T-helper 2 cell treated with Interferon-gamma antibody and Interleukin-4, amounts not matched to agents 5 μg/mL and 100 μg/mL, for 36 hours (primary cell): ENCODE measurements around the gene KYNU.
"Not testable (repeated sequence)": the region's sequence is repeated elsewhere in the genome, so short reads cannot be mapped to it uniquely, and the experiment has no call there.

Source experiments
- DNase-seq: peaks from one replicate; pipeline ENCODE4 v3.0.0; 2021; ENCODE audit warnings: low spot score
- H3K27ac Mint-ChIP-seq: one replicate; pipeline ENCODE4 v1.8.0; 2021; ENCODE audit warnings: mild to moderate bottlenecking, mixed read lengths
- H3K27me3 Mint-ChIP-seq: one replicate; pipeline ENCODE4 v1.8.0; 2021; ENCODE audit warnings: low read depth, mixed read lengths
- H3K36me3 Mint-ChIP-seq: one replicate; pipeline ENCODE4 v1.8.0; 2021; ENCODE audit warnings: low read depth, mixed read lengths
- H3K4me1 Mint-ChIP-seq: one replicate; pipeline ENCODE4 v1.8.0; 2021; ENCODE audit warnings: low read depth, mixed read lengths
- H3K4me3 Mint-ChIP-seq: one replicate; pipeline ENCODE4 v1.8.0; 2022; ENCODE audit warnings: mild to moderate bottlenecking, moderate library complexity, mixed read lengths
- H3K9me3 Mint-ChIP-seq: one replicate; pipeline ENCODE4 v1.8.0; 2021; ENCODE audit warnings: mixed read lengths

Gene KYNU

DNA sequence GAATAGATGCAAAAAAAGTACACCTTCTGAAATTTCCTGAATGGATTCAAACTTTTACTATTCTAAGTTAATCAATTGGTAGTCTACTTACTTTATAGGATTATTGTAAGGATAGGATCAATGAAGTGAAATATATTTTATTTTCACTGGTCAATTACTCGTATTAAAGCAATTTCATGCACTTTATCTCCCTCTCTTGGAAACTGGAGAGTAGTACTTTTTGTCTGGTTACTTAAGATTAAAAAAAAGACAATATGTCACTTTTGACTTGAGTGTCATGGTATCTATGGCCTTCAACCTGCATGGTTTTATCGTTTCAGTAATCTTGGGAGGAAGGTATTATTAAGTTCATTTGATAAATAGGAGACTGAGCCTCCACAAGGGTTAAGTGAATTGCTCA is 1.0 kb upstream of the KYNU start:
- no peaks in the 10 kb centered on the region for H3K4me1 Mint-ChIP-seq
- no peak overlapping the region for H3K27ac Mint-ChIP-seq
- no peaks in the 10 kb centered on the region for H3K9me3 Mint-ChIP-seq
- no peaks in the 10 kb centered on the region for H3K27me3 Mint-ChIP-seq
- H3K36me3 Mint-ChIP-seq, result no peaks in the 10 kb centered on the region
- H3K4me3 Mint-ChIP-seq, result no peak overlapping the region
- no peak for DNase-seq

DNA sequence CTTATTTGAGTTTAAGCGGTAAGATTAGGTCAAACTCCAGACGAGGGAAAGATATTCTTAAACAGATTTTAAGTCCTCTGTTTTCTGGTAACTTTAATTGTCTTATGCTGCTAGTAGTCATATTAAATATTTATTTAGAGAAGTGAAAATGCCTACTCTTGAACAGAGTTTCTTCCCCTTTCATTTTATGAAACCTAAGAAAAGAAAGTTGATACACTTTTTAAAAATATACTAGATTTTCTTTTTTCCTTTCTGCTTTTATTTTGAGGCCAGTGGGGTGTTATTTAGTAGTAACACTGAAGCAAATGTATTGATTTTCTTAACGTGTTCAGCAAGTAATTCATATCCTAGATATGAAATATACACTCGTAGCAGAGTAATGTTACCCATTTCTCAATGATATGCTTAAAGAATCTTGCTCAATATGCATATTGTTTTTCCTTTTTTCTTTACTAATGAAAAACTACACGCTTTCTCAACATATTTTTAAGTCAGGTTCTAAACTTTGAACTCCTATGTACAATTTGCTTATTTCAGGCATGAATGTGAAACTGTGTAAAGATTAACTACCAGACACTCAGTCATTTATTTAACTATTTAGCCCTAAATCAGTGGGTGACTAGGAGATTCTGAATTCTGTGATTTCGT is 691 bp downstream of the KYNU start:
- Mint-ChIP-seq H3K27ac (no peak overlapping the region), H3K4me3 (no peak overlapping the region), H3K36me3 (no peaks in the 10 kb centered on the region), H3K27me3 (no peaks in the 10 kb centered on the region), H3K9me3 (no peaks in the 10 kb centered on the region), H3K4me1 (no peaks in the 10 kb centered on the region)
- no peak for DNase-seq

DNA sequence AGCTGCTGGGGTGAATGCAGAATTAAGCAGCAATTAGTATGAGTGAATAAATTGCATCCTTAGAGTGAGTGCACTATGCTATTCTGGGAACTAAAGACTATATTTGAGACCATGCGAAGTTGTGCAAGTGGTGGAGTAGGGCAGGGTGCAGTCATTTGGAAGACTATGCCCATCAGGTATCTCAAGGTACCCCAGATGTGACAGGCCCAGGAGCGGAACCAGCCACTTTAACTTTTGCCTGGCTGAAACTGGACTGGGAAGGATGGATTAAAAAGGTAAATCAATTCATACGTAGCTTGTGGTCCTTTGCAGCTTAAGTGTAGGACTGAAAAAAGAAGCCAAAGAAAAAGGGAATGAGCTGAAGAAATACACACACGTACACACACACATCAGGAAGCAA is 1.7 kb downstream of the KYNU start:
- H3K4me3 Mint-ChIP-seq, result no peak overlapping the region
- H3K4me1 Mint-ChIP-seq, result no peaks in the 10 kb centered on the region
- no peaks in the 10 kb centered on the region for H3K36me3 Mint-ChIP-seq
- H3K27ac Mint-ChIP-seq, result no peak overlapping the region
- DNase-seq, result no peak
- no peaks in the 10 kb centered on the region for H3K9me3 Mint-ChIP-seq
- H3K27me3 Mint-ChIP-seq, result no peaks in the 10 kb centered on the region

- no peak overlapping the region for H3K27ac Mint-ChIP-seq
- no peak overlapping the region for H3K4me3 Mint-ChIP-seq
- no peaks in the 10 kb centered on the region for H3K27me3 Mint-ChIP-seq
- H3K4me1 Mint-ChIP-seq, result no peaks in the 10 kb centered on the region
- no peaks in the 10 kb centered on the region for H3K36me3 Mint-ChIP-seq
- DNase-seq, result no peak
- no peaks in the 10 kb centered on the region for H3K9me3 Mint-ChIP-seq
Measured at GRCh38 chr2:142880279-142880678, 2.8 kb downstream of the KYNU start.

DNA sequence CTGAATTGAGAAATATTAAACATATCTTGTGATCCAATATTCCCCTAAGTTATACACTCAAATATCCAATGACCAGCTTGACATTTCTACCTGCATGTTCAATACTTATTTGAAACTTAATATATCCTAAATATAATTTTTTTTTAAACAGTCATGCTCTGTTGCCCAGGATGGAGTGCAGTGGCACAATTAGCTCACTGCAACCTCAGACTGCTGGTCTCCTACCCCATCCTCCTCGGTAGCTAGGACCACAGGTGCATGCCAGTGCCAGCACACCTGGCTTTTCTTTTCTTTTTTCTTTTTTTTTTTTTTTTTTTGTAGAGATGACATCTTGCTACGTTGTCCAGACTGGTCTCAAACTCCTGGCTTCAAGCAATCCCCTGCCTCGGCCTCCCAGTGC is 4.2 kb downstream of the KYNU start:
- Mint-ChIP-seq H3K27ac (no peak overlapping the region), H3K4me3 (no peak overlapping the region), H3K4me1 (no peaks in the 10 kb centered on the region), H3K9me3 (no peaks in the 10 kb centered on the region), H3K36me3 (no peaks in the 10 kb centered on the region), H3K27me3 (no peaks in the 10 kb centered on the region)
- no peak for DNase-seq

DNA sequence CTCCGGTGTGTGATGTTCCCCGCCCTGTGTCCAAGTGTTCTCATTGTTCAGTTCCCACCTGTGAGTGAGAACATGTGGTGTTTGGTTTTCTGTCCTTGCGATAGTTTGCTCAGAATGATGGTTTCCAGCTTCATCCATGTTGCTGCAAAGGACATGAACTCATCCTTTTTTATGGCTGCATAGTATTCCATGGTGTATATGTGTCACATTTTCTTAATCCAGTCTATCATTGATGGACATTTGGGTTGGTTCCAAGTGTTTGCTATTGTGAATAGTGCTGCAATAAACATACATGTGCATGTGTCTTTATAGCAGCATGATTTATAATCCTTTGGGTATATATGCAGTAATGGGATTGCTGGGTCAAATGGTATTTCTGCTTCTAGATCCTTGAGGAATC is 5.0 kb downstream of the KYNU start:
- DNase-seq, H3K9me3 Mint-ChIP-seq, H3K4me1 Mint-ChIP-seq, H3K4me3 Mint-ChIP-seq, H3K36me3 Mint-ChIP-seq, H3K27me3 Mint-ChIP-seq, H3K27ac Mint-ChIP-seq: not testable (repeated sequence)

DNA sequence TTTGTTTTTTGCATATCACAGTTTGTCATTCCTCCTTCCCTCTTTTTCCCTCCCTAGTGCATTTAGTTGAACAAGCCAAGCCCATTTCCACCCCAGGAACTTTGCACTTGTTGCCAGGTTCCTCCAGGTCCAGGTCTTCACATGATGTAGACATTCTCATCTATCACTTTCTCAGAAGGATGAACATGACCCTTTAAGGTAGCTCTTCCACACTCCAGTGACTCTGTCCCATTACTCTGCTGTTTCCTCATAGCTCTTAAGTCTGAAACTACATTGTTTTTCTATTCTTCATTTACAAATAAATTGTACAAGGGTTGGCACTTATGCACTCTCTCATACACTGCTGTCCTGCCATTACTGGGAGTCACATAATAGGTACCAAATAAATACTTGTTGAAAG is 6.1 kb downstream of the KYNU start:
- H3K36me3 Mint-ChIP-seq, result no peaks in the 10 kb centered on the region
- H3K9me3 Mint-ChIP-seq, result no peaks in the 10 kb centered on the region
- no peak overlapping the region for H3K27ac Mint-ChIP-seq
- DNase-seq, result no peak
- H3K4me3 Mint-ChIP-seq, result no peak overlapping the region
- H3K27me3 Mint-ChIP-seq, result no peaks in the 10 kb centered on the region
- no peaks in the 10 kb centered on the region for H3K4me1 Mint-ChIP-seq

GRCh38 chr2:142885543-142885942 is 8.1 kb downstream of the KYNU start:
- Mint-ChIP-seq H3K9me3 (no peaks in the 10 kb centered on the region), H3K4me1 (no peaks in the 10 kb centered on the region), H3K4me3 (no peak overlapping the region), H3K27me3 (no peaks in the 10 kb centered on the region), H3K36me3 (no peaks in the 10 kb centered on the region), H3K27ac (no peak overlapping the region)
- DNase-seq, result no peak

- Mint-ChIP-seq H3K27me3 (no peaks in the 10 kb centered on the region), H3K4me3 (no peak overlapping the region), H3K36me3 (no peaks in the 10 kb centered on the region), H3K4me1 (no peaks in the 10 kb centered on the region), H3K27ac (no peak overlapping the region), H3K9me3 (no peaks in the 10 kb centered on the region)
- DNase-seq, result no peak
Measured at GRCh38 chr2:142892715-142893114, 15.3 kb downstream of the KYNU start.

DNA sequence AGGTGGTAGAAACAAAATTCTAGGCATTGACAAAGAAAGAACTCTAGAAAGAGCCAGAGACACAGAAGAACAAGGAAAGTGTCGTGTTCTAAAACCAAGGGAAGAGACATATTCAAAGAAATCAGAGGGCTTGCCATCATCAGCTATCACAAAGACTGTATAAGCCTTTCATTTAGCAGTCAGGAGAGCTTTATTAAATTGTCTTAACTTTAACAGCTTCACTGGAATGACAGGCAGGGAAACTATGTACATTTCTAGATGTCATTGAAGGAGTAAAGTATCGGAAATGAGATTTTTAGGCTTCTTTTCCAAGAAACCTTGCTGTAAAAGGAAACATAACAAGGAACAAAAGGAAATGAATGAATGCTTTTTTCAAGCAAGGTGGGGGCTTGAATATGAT is 15.8 kb downstream of the KYNU start:
- H3K4me1 Mint-ChIP-seq, result no peaks in the 10 kb centered on the region
- DNase-seq, result no peak
- H3K4me3 Mint-ChIP-seq, result no peak overlapping the region
- H3K27ac Mint-ChIP-seq, result no peak overlapping the region
- no peaks in the 10 kb centered on the region for H3K36me3 Mint-ChIP-seq
- H3K9me3 Mint-ChIP-seq, result no peaks in the 10 kb centered on the region
- no peaks in the 10 kb centered on the region for H3K27me3 Mint-ChIP-seq

DNA sequence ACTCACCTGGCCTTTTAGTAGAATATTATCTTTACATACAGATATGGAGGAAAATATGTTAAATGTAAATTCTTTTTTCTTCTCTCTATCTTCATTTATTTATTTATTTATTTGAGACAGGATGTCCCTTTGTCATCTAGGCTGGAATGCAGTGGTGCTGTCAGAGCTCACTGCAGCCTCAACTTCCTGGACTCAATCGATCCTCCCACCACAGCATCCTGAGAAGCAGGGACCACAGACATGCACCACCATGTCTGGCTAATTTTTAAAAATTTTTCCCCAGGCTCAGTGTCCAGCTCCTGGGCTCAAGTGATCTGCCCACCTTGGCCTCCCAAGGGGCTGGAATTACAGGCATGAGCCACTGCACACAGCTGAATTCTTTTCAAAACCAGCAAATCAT is 20.3 kb downstream of the KYNU start:
- DNase-seq, result no peak
- H3K9me3 Mint-ChIP-seq, result no peaks in the 10 kb centered on the region
- no peaks in the 10 kb centered on the region for H3K27me3 Mint-ChIP-seq
- no peaks in the 10 kb centered on the region for H3K4me1 Mint-ChIP-seq
- H3K4me3 Mint-ChIP-seq, result no peak overlapping the region
- no peak overlapping the region for H3K27ac Mint-ChIP-seq
- H3K36me3 Mint-ChIP-seq, result no peaks in the 10 kb centered on the region

DNA sequence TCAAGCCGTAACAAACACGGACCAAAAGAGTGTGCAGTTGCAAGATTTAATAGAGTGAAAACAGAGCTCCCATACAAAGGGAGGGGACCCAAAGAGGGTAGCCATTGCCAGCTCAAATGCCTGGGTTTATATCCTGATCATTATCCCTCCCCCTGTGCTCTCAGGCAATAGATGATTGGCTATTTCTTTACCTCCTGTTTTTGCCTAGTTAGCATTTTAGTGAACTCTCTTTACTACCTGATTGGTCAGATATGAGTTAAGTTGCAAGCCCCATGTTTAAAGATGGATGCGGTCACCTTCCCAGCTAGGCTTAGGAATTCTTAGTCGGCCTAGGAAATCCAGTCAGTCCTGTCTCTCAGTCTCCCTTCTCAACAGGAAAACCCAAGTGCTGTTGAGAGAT is 22.9 kb downstream of the KYNU start:
- not testable (repeated sequence) for H3K27ac Mint-ChIP-seq, H3K27me3 Mint-ChIP-seq, H3K36me3 Mint-ChIP-seq, H3K9me3 Mint-ChIP-seq, H3K4me1 Mint-ChIP-seq, H3K4me3 Mint-ChIP-seq, DNase-seq

- Mint-ChIP-seq H3K27ac (no peak overlapping the region), H3K4me1 (no peaks in the 10 kb centered on the region), H3K36me3 (no peaks in the 10 kb centered on the region), H3K9me3 (no peaks in the 10 kb centered on the region), H3K4me3 (no peak overlapping the region), H3K27me3 (no peaks in the 10 kb centered on the region)
- no peak for DNase-seq
Measured at GRCh38 chr2:142901780-142902179, 24.3 kb downstream of the KYNU start.

- not testable (repeated sequence) for H3K36me3 Mint-ChIP-seq, H3K27ac Mint-ChIP-seq, H3K9me3 Mint-ChIP-seq, H3K27me3 Mint-ChIP-seq, H3K4me3 Mint-ChIP-seq, H3K4me1 Mint-ChIP-seq, DNase-seq
Measured at GRCh38 chr2:142903726-142904125, 26.3 kb downstream of the KYNU start.

DNA sequence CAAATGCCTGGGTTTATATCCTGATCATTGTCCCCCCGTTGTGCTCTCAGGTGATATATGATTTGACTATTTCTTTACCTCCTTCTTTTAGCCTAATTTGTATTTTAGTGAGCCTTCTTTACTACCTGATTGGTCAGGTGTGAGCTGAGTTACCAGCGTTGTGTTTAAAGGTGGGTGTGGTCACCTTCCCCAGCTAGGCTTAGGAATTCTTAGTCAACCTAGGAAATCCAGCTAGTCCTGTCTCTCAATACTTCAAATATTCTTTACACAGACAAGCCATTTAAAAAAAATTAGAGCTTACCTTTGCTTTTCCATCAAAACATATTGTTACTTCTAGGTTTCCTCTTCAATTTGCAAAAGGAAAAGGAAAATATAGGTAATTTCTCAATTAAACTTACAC is 30.2 kb downstream of the KYNU start:
- Mint-ChIP-seq H3K36me3 (no peaks in the 10 kb centered on the region), H3K4me3 (no peak overlapping the region), H3K27ac (no peak overlapping the region), H3K4me1 (no peaks in the 10 kb centered on the region), H3K9me3 (no peaks in the 10 kb centered on the region), H3K27me3 (no peaks in the 10 kb centered on the region)
- no peak for DNase-seq
